NOMO-1 (cell line): Measurements from ENCODE around the gene HNRNPAB.

Source experiments
- DNase-seq, 2 experiments: peaks; one replicate each; lab custom pipeline; 2025; ENCODE audit not compliant: unreplicated experiment in 2 of 2; lab: John Stamatoyannopoulos, UW

HNRNPAB gene

GRCh38 chr5:178211095-178212048 lies 7.0 kb downstream of the HNRNPAB start:
- no peak for DNase-seq

GRCh38 chr5:178212241-178213002 lies 8.1 kb downstream of the HNRNPAB start:
- no peak for DNase-seq

- no peak for DNase-seq
Observed at GRCh38 chr5:178213003-178213461, 8.7 kb downstream of the HNRNPAB start.

- DNase-seq = no peak
Observed at GRCh38 chr5:178213748-178214151, 9.4 kb downstream of the HNRNPAB start.

GRCh38 chr5:178214160-178214803 lies 9.9 kb downstream of the HNRNPAB start:
- DNase-seq = no peak

- peak in 1 of 2 experiments; percentile 25 for DNase-seq
Observed at GRCh38 chr5:178215280-178216002, 11.1 kb downstream of the HNRNPAB start.

GRCh38 chr5:178216088-178216534 lies 11.8 kb downstream of the HNRNPAB start:
- peak; percentile 82 to 95 for DNase-seq

GRCh38 chr5:178216779-178217178 lies 12.4 kb downstream of the HNRNPAB start:
- no peak for DNase-seq

GRCh38 chr5:178218237-178218776 lies 14.0 kb downstream of the HNRNPAB start:
- no peak for DNase-seq

- DNase-seq = no peak
Observed at GRCh38 chr5:178218827-178219226, 14.5 kb downstream of the HNRNPAB start.

- DNase-seq = peak; percentile 27 to 34
Observed at GRCh38 chr5:178221282-178221681, 16.9 kb downstream of the HNRNPAB start.

GRCh38 chr5:178221853-178222252 lies 17.5 kb downstream of the HNRNPAB start:
- no peak for DNase-seq

GRCh38 chr5:178222292-178222691 lies 18.0 kb downstream of the HNRNPAB start:
- DNase-seq = no peak

- DNase-seq = no peak
Observed at GRCh38 chr5:178223196-178223773, 19.0 kb downstream of the HNRNPAB start.

GRCh38 chr5:178223828-178224335 lies 19.5 kb downstream of the HNRNPAB start:
- no peak for DNase-seq

- no peak for DNase-seq
Observed at GRCh38 chr5:178224403-178224802, 20.1 kb downstream of the HNRNPAB start.

- no peak for DNase-seq
Observed at GRCh38 chr5:178225174-178225573, 20.8 kb downstream of the HNRNPAB start.

- DNase-seq = no peak
Observed at GRCh38 chr5:178227138-178227659, 22.9 kb downstream of the HNRNPAB start.

GRCh38 chr5:178227929-178228328 lies 23.6 kb downstream of the HNRNPAB start:
- DNase-seq = no peak
